ENCODE results near the gene CBX5. TPM values are rescaled to one million over a fixed set of nuclear protein-coding genes. Genes with fewer than 3 reads are reported as not detected.

The CBX5 gene
- total RNA-seq, 1 donor from 2014 or later = 52.3 TPM

GRCh38 chr12:54207539-54208294 is 72.2 kb downstream of the CBX5 start:
- H3K4me1 ChIP-seq = no peaks in the 10 kb centered on the region
- H3K36me3 ChIP-seq = no peaks in the 10 kb centered on the region
- peaks cover 31% of the 10 kb centered on the region for H3K27me3 ChIP-seq
- ATAC-seq (peak; percentile 89), DNase-seq (peak; percentile 84)
- H3K4me3 ChIP-seq = no peak overlapping the region
- no peaks in the 10 kb centered on the region for H3K9me3 ChIP-seq
- H3K27ac ChIP-seq = no peak overlapping the region
- TF ChIP-seq CTCF (IDR thresholded peaks at IDR 0.05) = peak; percentile 90
- intact Hi-C loops (cut with DNase I) = no loop called here

- intact Hi-C loops (cut with DNase I) = no loop called here
- Histone ChIP-seq H3K27ac (no peak overlapping the region), H3K36me3 (no peaks in the 10 kb centered on the region), H3K4me3 (no peak overlapping the region), H3K9me3 (no peaks in the 10 kb centered on the region), H3K27me3 (peaks cover 26% of the 10 kb centered on the region), H3K4me1 (no peaks in the 10 kb centered on the region)
- ATAC-seq (no peak), DNase-seq (no peak)
- TF ChIP-seq CTCF (IDR thresholded peaks at IDR 0.05) = no peak
Observed at GRCh38 chr12:54206791-54207190, 73.1 kb downstream of the CBX5 start.

- H3K36me3 ChIP-seq = no peaks in the 10 kb centered on the region
- H3K27ac ChIP-seq = no peak overlapping the region
- H3K27me3 ChIP-seq = peaks cover 28% of the 10 kb centered on the region
- no peak for ATAC-seq
- H3K4me3 ChIP-seq = no peak overlapping the region
- H3K4me1 ChIP-seq = no peaks in the 10 kb centered on the region
- no peaks in the 10 kb centered on the region for H3K9me3 ChIP-seq
- intact Hi-C loops (cut with DNase I) = no loop called here
- TF ChIP-seq CTCF (IDR thresholded peaks at IDR 0.05) = no peak
- no peak for DNase-seq
Observed at GRCh38 chr12:54204316-54204715, 75.6 kb downstream of the CBX5 start.

GRCh38 chr12:54201001-54201794 is 78.7 kb downstream of the CBX5 start:
- Histone ChIP-seq H3K27me3 (peaks cover 49% of the 10 kb centered on the region), H3K4me3 (no peak overlapping the region), H3K36me3 (no peaks in the 10 kb centered on the region), H3K27ac (no peak overlapping the region), H3K4me1 (no peaks in the 10 kb centered on the region), H3K9me3 (no peaks in the 10 kb centered on the region)
- DNase-seq (peak; percentile 75), ATAC-seq (peak; percentile 92)
- intact Hi-C loops (cut with DNase I) = no loop called here
- TF ChIP-seq CTCF (IDR thresholded peaks at IDR 0.05) = peak; percentile 94

- no peak for DNase-seq
- no peaks in the 10 kb centered on the region for H3K9me3 ChIP-seq
- no peak overlapping the region for H3K27ac ChIP-seq
- intact Hi-C loops (cut with DNase I) = no loop called here
- no peaks in the 10 kb centered on the region for H3K36me3 ChIP-seq
- H3K27me3 ChIP-seq = peaks cover 52% of the 10 kb centered on the region
- no peaks in the 10 kb centered on the region for H3K4me1 ChIP-seq
- no peak overlapping the region for H3K4me3 ChIP-seq
- no peak for TF ChIP-seq CTCF (IDR thresholded peaks at IDR 0.05)
- ATAC-seq = no peak
Observed at GRCh38 chr12:54200412-54200811, 79.5 kb downstream of the CBX5 start.
